Activated CD8-positive, alpha-beta T cell treated with anti-CD3 and anti-CD28 coated beads, Interleukin-2, amount 10 ng/mL, durations not matched to agents 7 days and 5 days (primary cell): ENCODE results near the gene DUSP19. TPM values are rescaled to one million over a fixed set of nuclear protein-coding genes. Genes with fewer than 3 reads are reported as not detected.

Experiments
- ATAC-seq: fragments of 150-1000 bp; cut with Tn5 transposase; one replicate; pipeline ENCODE4 v1.10.0; 2021; ENCODE audit warnings: moderate library complexity
- CTCF ChIA-PET: fragments of 350-600 bp; sonication (Branson Sonifier 250); formaldehyde crosslinking; loops from one replicate; lab custom pipeline; 2021; ENCODE audit warnings: antibody characterized with exemption; lab: Charles Lee
- POLR2A ChIA-PET: fragments of 350-600 bp; sonication (Branson Sonifier 250); formaldehyde crosslinking; loops from one replicate; lab custom pipeline; 2021; ENCODE audit warnings: antibody characterized with exemption; lab: Charles Lee
- DNase-seq: peaks from one replicate; pipeline ENCODE4 v3.0.0-alpha.2; 2020
- H3K27ac Mint-ChIP-seq: one replicate; pipeline ENCODE4 v1.8.0; 2021; ENCODE audit warnings: mild to moderate bottlenecking, mixed read lengths
- H3K27me3 Mint-ChIP-seq: one replicate; pipeline ENCODE4 v1.8.0; 2021; ENCODE audit warnings: low read depth, mixed read lengths
- H3K36me3 Mint-ChIP-seq: one replicate; pipeline ENCODE4 v1.8.0; 2021; ENCODE audit warnings: low read depth, mixed read lengths
- H3K4me1 Mint-ChIP-seq: one replicate; pipeline ENCODE4 v1.8.0; 2021; ENCODE audit warnings: low read depth, mixed read lengths
- H3K4me3 Mint-ChIP-seq: one replicate; pipeline ENCODE4 v1.8.0; 2021; ENCODE audit warnings: mild to moderate bottlenecking, mixed read lengths
- H3K9me3 Mint-ChIP-seq: one replicate; pipeline ENCODE4 v1.8.0; 2022; ENCODE audit warnings: mixed read lengths; ENCODE audit not compliant: insufficient read depth
- total RNA-seq, 2 experiments: library from RNA; stranded (reverse); gene quantifications; one replicate each; pipeline ENCODE4 v1.2.3, GENCODE V29; 2021

The DUSP19 gene
- total RNA-seq, 2 experiments from 2014 or later: 0.39 to 0.68 TPM

DNA sequence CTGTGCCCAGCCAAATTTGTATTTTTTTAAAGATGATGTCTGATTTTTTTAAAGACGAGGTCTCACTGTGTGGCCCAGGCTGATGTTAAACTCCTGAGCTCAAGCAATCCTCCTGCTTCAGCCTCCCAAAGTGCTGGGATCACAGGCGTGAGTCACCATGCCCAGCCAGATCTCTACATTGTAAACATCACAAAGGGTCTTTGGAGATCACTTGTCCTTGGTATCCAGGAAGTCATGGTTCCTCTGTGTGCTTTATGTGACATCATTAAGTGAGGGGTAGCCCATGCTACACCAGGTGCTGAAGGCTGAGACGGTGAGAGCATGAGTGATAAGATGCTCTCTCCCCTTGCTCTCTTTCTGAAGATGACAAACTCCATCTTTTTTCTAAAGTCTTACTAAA is 38.7 kb downstream of the DUSP19 start:
- Mint-ChIP-seq H3K4me3 (no peak overlapping the region), H3K4me1 (no peaks in the 10 kb centered on the region), H3K36me3 (no peaks in the 10 kb centered on the region), H3K27me3 (peaks cover 30% of the 10 kb centered on the region), H3K27ac (no peak overlapping the region), H3K9me3 (no peaks in the 10 kb centered on the region)
- CTCF ChIA-PET: no interaction called here
- DNase-seq (no peak), ATAC-seq (no peak)
- POLR2A ChIA-PET: no interaction called here

DNA sequence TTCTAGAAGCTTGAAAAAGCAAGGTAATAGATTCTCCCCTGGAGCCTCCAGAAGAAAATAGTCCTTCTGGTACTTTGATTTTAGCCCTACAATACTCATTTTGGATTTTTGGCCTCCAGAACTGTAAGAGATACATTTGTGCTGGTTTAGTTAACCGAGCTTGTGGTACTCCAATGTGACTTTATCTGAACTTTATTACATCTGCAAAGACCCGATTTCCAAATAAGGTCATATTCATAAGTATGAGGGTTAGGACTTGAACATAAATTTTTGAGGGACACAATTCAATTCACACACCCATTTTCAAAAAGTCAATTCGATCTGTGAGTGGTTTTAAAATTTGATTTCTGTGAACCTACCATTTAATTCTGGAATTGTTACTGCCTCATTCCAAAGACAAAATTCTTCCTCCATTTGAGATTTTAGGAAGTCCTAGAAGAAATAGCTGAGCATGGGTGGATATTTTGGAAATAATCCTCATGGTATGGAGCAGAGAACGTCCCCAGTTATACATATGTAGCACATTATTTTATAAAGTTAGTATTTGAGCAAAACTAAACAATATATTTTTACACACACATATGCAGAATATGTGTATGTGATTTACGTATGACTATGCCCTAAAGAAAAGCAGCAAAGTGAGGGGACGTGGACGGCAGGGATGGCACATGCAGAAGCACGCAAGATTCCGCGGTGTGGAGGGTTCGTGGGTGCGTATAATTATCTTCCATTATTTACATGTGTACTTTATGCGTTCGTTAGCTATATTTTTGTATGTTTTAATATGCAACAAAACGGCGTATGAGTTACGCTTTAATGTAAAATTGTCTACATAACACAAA is 44.8 kb downstream of the DUSP19 start:
- peaks cover 10% of the 10 kb centered on the region for H3K27me3 Mint-ChIP-seq
- H3K9me3 Mint-ChIP-seq: no peaks in the 10 kb centered on the region
- ATAC-seq (no peak), DNase-seq (no peak)
- peaks cover 30% of the 10 kb centered on the region for H3K4me1 Mint-ChIP-seq
- peaks cover 3% of the 10 kb centered on the region for H3K36me3 Mint-ChIP-seq
- POLR2A ChIA-PET: no interaction called here
- peak overlapping the region; percentile 94 for H3K4me3 Mint-ChIP-seq
- CTCF ChIA-PET: interaction anchor here (1.5 to 1.6 kb wide), 2 partner anchors 12 to 45 kb away, joined by 4 to 6 read pairs; partner anchors contain the start of gene DUSP19
- peak overlapping the region; percentile 99 for H3K27ac Mint-ChIP-seq

DNA sequence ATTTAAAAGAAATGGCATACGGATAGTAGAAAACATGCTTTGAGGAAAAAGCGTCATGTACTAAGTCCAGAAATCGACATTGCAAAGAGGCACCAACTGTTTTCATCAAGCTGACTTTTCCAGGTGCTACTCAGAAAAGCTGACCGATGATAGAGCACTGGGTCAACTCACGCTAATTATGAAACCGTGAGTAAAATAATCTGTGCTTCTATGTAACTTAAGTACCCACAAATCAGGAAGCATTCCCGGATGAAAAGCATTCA is 45.3 kb downstream of the DUSP19 start:
- Mint-ChIP-seq H3K4me3 (peak overlapping the region; percentile 94), H3K27ac (peak overlapping the region; percentile 99), H3K4me1 (peaks cover 31% of the 10 kb centered on the region), H3K9me3 (no peaks in the 10 kb centered on the region), H3K36me3 (peaks cover 5% of the 10 kb centered on the region), H3K27me3 (peaks cover 8% of the 10 kb centered on the region)
- ChIA-PET POLR2A (no interaction called here), CTCF (interaction anchor here (1.5 kb wide), 1 partner anchor 45 kb away, joined by 6 read pairs; the partner anchor contains the start of gene DUSP19)
- ATAC-seq: peak; percentile 37
- DNase-seq: no peak

DNA sequence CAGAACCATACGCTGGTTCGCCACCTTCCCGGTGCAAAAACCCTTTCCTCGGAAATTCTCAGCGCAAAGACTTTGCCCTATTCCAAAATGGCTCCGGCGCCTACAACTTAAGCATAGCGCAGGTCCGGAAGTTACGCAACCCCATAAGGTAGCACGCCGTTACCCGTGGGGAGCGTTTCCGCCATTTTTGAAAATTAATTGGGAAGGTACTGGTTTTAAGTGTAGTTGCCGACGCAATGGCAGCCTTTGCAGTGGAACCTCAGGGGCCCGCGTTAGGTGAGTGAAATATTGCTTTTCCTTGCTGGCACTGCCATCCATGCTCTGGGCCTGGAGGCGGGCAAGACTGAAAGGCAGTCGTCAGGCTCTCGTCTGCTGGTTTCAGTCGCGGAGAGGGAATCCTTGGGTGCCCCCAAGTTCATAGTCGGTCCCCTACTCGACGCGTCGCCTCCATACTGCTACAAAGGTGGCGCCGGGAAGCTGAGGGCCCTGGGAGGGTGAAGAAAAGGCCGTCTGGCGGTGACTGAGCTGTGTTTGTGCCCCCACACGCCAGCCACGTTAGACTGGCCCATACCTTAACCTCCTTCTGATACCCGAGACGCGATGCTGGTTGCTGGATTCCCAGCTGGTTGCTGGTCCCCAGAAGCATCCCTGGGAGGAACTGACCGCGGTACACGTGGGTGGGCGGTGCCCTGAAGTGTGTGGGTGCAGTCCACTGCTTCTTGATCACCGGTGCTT is 45.8 kb downstream of the DUSP19 start, which contains the start of gene NUP35:
Gene NUP35 (plus strand): TSS at position 222 of the 735 bp plus-strand sequence. CDS start 15 bp downstream, at position 237.
- H3K36me3 Mint-ChIP-seq: peaks cover 9% of the 10 kb centered on the region
- peak within 1 kb of the TSS; percentile 94 for H3K4me3 Mint-ChIP-seq
- peaks cover 35% of the 10 kb centered on the region for H3K4me1 Mint-ChIP-seq
- POLR2A ChIA-PET: interaction anchor here (0.6 to 0.7 kb wide), 2 partner anchors 40 to 48 kb away, joined by 3 read pairs; no protein-coding TSS in a partner anchor
- CTCF ChIA-PET: interaction anchor here (1.5 kb wide), 1 partner anchor 46 kb away, joined by 6 read pairs; the partner anchor contains the start of gene DUSP19
- DNase-seq (peak; percentile 89), ATAC-seq (peak; percentile 93)
- H3K27me3 Mint-ChIP-seq: peaks cover 5% of the 10 kb centered on the region
- peak within 1 kb of the TSS; percentile 99 for H3K27ac Mint-ChIP-seq
- H3K9me3 Mint-ChIP-seq: no peaks in the 10 kb centered on the region

DNA sequence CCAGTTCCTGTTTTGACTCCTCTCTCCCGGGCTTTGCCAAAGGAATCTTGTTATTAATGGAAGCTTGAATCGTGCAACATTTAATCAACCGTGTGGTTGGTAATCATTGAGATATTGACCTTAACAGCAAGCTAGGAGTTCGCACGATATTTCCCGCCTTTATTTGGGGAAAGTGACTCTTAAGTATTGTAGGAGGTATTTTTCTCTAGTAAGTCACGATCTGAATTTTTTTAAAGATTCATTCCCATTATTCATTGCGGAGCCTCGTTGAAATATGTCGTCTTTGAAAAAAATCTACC is 46.4 kb downstream of the DUSP19 start:
- peaks cover 35% of the 10 kb centered on the region for H3K4me1 Mint-ChIP-seq
- DNase-seq (no peak), ATAC-seq (no peak)
- peaks cover 2% of the 10 kb centered on the region for H3K27me3 Mint-ChIP-seq
- POLR2A ChIA-PET: interaction anchor here (0.6 to 0.7 kb wide), 2 partner anchors 40 to 48 kb away, joined by 3 read pairs; no protein-coding TSS in a partner anchor
- H3K27ac Mint-ChIP-seq: peak overlapping the region; percentile 99
- peak overlapping the region; percentile 94 for H3K4me3 Mint-ChIP-seq
- CTCF ChIA-PET: no interaction called here
- H3K36me3 Mint-ChIP-seq: peaks cover 10% of the 10 kb centered on the region
- no peaks in the 10 kb centered on the region for H3K9me3 Mint-ChIP-seq

DNA sequence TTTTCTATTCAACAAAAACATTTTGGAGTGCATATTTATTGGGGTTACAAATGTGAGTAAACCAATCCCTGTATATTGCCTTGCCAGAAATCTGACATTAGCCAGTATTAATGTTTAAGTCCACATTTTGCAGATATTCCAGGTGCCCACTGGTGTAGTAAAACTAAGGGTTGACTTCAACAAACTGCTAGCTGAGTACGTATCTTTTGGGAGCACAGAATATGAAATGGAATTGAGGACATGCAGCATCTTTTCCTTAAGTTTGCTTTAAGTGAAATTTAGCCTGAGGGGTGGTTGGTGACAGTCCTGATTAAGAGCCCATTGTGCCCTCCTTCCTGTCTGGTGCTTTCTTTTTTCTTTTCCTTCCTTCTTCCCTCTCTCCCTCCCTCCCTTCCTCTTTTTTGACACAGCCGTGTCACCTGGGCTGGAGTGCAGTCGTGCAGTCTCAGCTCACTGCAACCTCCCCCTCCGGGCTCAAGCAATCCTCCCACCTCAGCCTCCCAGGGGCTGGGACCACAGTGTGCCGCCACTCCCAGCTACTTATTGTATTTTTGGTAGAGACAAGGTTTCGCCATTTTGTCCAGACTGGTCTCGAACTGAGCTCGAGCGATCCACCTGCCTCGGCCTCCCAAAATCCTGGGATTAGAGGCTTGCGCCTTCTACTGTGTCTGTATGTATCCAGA is 47.3 kb downstream of the DUSP19 start:
- CTCF ChIA-PET: no interaction called here
- DNase-seq: no peak
- ATAC-seq: no peak
- Mint-ChIP-seq H3K27ac (peak overlapping the region; percentile 20), H3K4me3 (peak overlapping the region; percentile 94), H3K36me3 (peaks cover 16% of the 10 kb centered on the region), H3K4me1 (peaks cover 35% of the 10 kb centered on the region), H3K9me3 (no peaks in the 10 kb centered on the region), H3K27me3 (no peaks in the 10 kb centered on the region)
- POLR2A ChIA-PET: no interaction called here

DNA sequence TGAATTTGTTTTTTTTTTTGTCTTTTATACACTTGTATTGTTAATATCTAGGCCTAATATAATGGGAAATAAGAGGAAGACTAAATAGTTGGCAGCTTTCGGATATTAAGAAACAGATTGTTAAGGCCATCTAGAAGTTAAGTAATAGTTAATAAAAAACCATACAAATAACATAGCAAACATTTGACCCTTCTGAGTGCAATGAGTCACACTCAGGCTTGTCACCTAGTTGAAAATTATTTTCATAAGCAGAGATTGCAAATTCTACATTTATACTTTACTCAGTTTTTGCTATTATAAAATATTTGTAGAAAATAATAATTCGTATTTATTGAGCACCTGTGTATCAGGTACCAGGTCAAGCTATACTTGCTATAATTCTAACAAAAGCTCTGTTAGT is 48.1 kb downstream of the DUSP19 start:
- Mint-ChIP-seq H3K9me3 (no peaks in the 10 kb centered on the region), H3K36me3 (peaks cover 21% of the 10 kb centered on the region), H3K4me1 (peaks cover 37% of the 10 kb centered on the region), H3K27ac (no peak overlapping the region), H3K4me3 (no peak overlapping the region), H3K27me3 (no peaks in the 10 kb centered on the region)
- ATAC-seq (no peak), DNase-seq (no peak)
- ChIA-PET POLR2A (no interaction called here), CTCF (interaction anchor here (1.0 kb wide), 1 partner anchor 11 kb away, joined by 4 read pairs; no protein-coding TSS in a partner anchor)

DNA sequence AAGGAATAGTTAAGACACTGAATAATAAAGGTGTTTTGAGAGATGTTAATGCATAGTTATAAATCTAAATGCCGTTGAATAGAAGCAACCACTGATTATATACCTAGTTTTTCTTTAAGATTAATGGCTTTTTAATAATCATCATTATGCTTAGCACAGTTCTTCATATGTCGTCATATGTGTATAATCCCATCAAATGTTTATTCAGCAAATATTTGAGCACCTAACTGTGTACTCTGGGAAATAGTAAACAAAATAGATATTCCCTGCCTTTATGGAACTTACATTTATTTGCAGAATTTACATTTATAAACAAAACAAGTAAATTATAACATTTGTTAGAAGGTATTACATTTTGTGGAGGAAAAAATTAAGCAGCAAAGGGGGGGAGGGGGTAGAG is 55.5 kb downstream of the DUSP19 start:
- Mint-ChIP-seq H3K27ac (no peak overlapping the region), H3K4me3 (no peak overlapping the region), H3K4me1 (peaks cover 4% of the 10 kb centered on the region), H3K27me3 (no peaks in the 10 kb centered on the region), H3K36me3 (peaks cover 46% of the 10 kb centered on the region), H3K9me3 (no peaks in the 10 kb centered on the region)
- CTCF ChIA-PET: interaction anchor here (0.6 kb wide), 1 partner anchor 193 kb away, joined by 3 read pairs; no protein-coding TSS in a partner anchor
- POLR2A ChIA-PET: no interaction called here
- no peak for DNase-seq
- ATAC-seq: no peak

DNA sequence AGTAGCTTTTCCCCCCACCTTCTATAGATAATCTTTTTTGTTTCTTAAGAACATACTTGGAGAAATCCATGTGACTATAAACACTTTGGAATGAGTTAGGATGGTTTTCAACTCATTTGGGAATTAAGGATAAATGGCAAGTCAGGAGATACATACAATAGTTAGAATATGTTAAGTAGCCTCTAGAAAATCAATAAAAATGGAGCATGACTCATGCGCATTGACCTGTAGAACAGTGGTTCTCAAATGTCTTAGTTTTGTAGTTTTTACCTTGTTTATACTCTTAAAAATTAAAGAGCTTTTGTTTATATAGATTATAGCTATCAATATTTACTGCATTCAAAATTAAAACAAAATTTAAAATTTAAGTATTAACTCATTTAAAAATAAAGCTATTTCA is 70.4 kb downstream of the DUSP19 start:
- no peak for DNase-seq
- Mint-ChIP-seq H3K4me3 (no peak overlapping the region), H3K9me3 (peaks cover 13% of the 10 kb centered on the region), H3K27me3 (no peaks in the 10 kb centered on the region), H3K36me3 (peaks cover 67% of the 10 kb centered on the region), H3K4me1 (peaks cover 3% of the 10 kb centered on the region), H3K27ac (no peak overlapping the region)
- ATAC-seq: no peak
- POLR2A ChIA-PET: no interaction called here
- CTCF ChIA-PET: interaction anchor here (0.9 kb wide), 1 partner anchor 11 kb away, joined by 3 read pairs; no protein-coding TSS in a partner anchor

DNA sequence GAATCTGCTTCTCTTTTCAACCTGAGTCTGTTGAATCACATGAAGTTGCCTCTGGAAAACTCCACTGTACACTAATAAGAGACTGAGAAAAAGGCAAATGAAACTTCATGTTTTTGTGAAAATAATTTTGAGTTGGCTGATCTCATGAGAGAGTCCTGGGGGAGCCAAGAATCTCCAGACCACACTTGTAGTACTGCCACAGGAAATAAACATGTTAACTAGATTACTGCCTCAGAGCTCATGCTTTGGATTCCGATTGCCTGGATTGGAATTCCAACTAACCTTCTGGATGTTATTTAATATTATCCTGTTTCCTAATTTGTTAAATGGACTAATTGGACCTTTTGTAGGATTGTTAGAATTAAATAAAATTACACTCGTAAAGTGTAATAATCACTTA is 70.9 kb downstream of the DUSP19 start:
- H3K36me3 Mint-ChIP-seq: peaks cover 67% of the 10 kb centered on the region

More for the DNA sequence above, 70.9 kb downstream of the DUSP19 start:
- Mint-ChIP-seq H3K9me3 (peaks cover 7% of the 10 kb centered on the region), H3K27ac (no peak overlapping the region), H3K27me3 (no peaks in the 10 kb centered on the region), H3K4me3 (no peak overlapping the region), H3K4me1 (peaks cover 3% of the 10 kb centered on the region)
- ChIA-PET POLR2A (no interaction called here), CTCF (interaction anchor here (0.9 kb wide), 1 partner anchor 12 kb away, joined by 3 read pairs; no protein-coding TSS in a partner anchor)
- ATAC-seq: no peak
- no peak for DNase-seq
